Mesodermal cell (in vitro differentiated cells): Measurements from ENCODE around the gene CYTH4.

Experiments
- H3K27ac ChIP-seq: 2 replicates; pipeline ENCODE4 v1.7.0; 2013; ENCODE audit warnings: mild to moderate bottlenecking, low read depth, low read length, moderate library complexity; ENCODE audit not compliant: severe bottlenecking
- H3K36me3 ChIP-seq: 2 replicates; pipeline ENCODE4 v1.7.1; 2013; ENCODE audit warnings: mild to moderate bottlenecking, low read length, moderate library complexity; ENCODE audit not compliant: control insufficient read depth, insufficient read depth
- H3K4me1 ChIP-seq: one replicate; pipeline ENCODE4 v1.7.1; 2013; ENCODE audit warnings: mild to moderate bottlenecking, low read length; ENCODE audit not compliant: insufficient read depth, control insufficient read depth, poor library complexity, severe bottlenecking
- H3K4me3 ChIP-seq: 2 replicates; pipeline ENCODE4 v1.7.0; 2013; ENCODE audit warnings: low read length, control low read depth, mild to moderate bottlenecking; ENCODE audit not compliant: insufficient read depth, poor library complexity, severe bottlenecking; ENCODE audit errors: extremely low read depth
- H3K9me3 ChIP-seq: 2 replicates; pipeline ENCODE4 v1.7.1; 2013; ENCODE audit warnings: mild to moderate bottlenecking, low read length, moderate library complexity; ENCODE audit not compliant: control insufficient read depth
- WGBS, 2 experiments: methylation state at CpG; one replicate each; pipeline ENCODE4 v1.1.5; 2013; ENCODE audit warnings: missing lambda C conversion rate in 2 of 2; ENCODE audit not compliant: insufficient coverage in 2 of 2; 5-methylcytosine and 5-hydroxymethylcytosine counted together

CYTH4 gene

GRCh38 chr22:37293172-37293571 is 10.9 kb downstream of the CYTH4 start:
- WGBS, 2 experiments = 74 to 78% methylated on average over 2 to 3 of the region's 3 CpGs
- Histone ChIP-seq H3K27ac (no peak overlapping the region), H3K9me3 (no peaks in the 10 kb centered on the region), H3K36me3 (no peaks in the 10 kb centered on the region), H3K4me1 (no peaks in the 10 kb centered on the region), H3K4me3 (no peak overlapping the region)

- 83 to 84% methylated on average over 4 to 8 of the region's 9 CpGs for WGBS, 2 experiments
Measured at GRCh38 chr22:37294747-37295146, 12.4 kb downstream of the CYTH4 start.

GRCh38 chr22:37295213-37295886 is 13.0 kb downstream of the CYTH4 start:
- H3K4me3 ChIP-seq = no peak overlapping the region
- H3K4me1 ChIP-seq = no peaks in the 10 kb centered on the region
- H3K36me3 ChIP-seq = no peaks in the 10 kb centered on the region
- WGBS, 2 experiments = 87 to 88% methylated on average over 10 to 11 of the region's 18 CpGs
- no peaks in the 10 kb centered on the region for H3K9me3 ChIP-seq
- H3K27ac ChIP-seq = no peak overlapping the region

More at GRCh38 chr22:37294747-37295146, 12.4 kb downstream of the CYTH4 start:
- no peak overlapping the region for H3K27ac ChIP-seq
- no peak overlapping the region for H3K4me3 ChIP-seq
- no peaks in the 10 kb centered on the region for H3K36me3 ChIP-seq
- H3K9me3 ChIP-seq = no peaks in the 10 kb centered on the region
- no peaks in the 10 kb centered on the region for H3K4me1 ChIP-seq

GRCh38 chr22:37295946-37296345 is 13.6 kb downstream of the CYTH4 start:
- 90 to 92% methylated on average over 10 to 11 of the region's 11 CpGs for WGBS, 2 experiments
- Histone ChIP-seq H3K27ac (no peak overlapping the region), H3K36me3 (no peaks in the 10 kb centered on the region), H3K9me3 (no peaks in the 10 kb centered on the region), H3K4me3 (no peak overlapping the region), H3K4me1 (no peaks in the 10 kb centered on the region)

GRCh38 chr22:37298748-37299495 is 16.6 kb downstream of the CYTH4 start:
- 93 to 97% methylated on average over 8 to 12 of the region's 17 CpGs for WGBS, 2 experiments
- H3K4me3 ChIP-seq = no peak overlapping the region
- no peak overlapping the region for H3K27ac ChIP-seq
- no peaks in the 10 kb centered on the region for H3K36me3 ChIP-seq
- peaks cover 10% of the 10 kb centered on the region for H3K4me1 ChIP-seq
- H3K9me3 ChIP-seq = no peaks in the 10 kb centered on the region

- H3K9me3 ChIP-seq = no peaks in the 10 kb centered on the region
- H3K36me3 ChIP-seq = no peaks in the 10 kb centered on the region
- H3K4me1 ChIP-seq = peaks cover 20% of the 10 kb centered on the region
- WGBS, 2 experiments = 91 to 95% methylated on average over 2 to 4 of the region's 4 CpGs
- no peak overlapping the region for H3K27ac ChIP-seq
- no peak overlapping the region for H3K4me3 ChIP-seq
Measured at GRCh38 chr22:37299969-37300509, 17.7 kb downstream of the CYTH4 start.

- no peaks in the 10 kb centered on the region for H3K9me3 ChIP-seq
- H3K27ac ChIP-seq = no peak overlapping the region
- 86% methylated on average over 18 to 19 of the region's 19 CpGs for WGBS, 2 experiments
- no peak overlapping the region for H3K4me3 ChIP-seq
- no peaks in the 10 kb centered on the region for H3K36me3 ChIP-seq
- peaks cover 25% of the 10 kb centered on the region for H3K4me1 ChIP-seq
Measured at GRCh38 chr22:37300551-37301017, 18.3 kb downstream of the CYTH4 start.

GRCh38 chr22:37301144-37301830 is 19.0 kb downstream of the CYTH4 start:
- no peaks in the 10 kb centered on the region for H3K9me3 ChIP-seq
- no peak overlapping the region for H3K27ac ChIP-seq
- WGBS, 2 experiments = 90 to 96% methylated on average over 3 to 4 of the region's 6 CpGs
- H3K36me3 ChIP-seq = no peaks in the 10 kb centered on the region
- no peak overlapping the region for H3K4me3 ChIP-seq
- peaks cover 27% of the 10 kb centered on the region for H3K4me1 ChIP-seq

GRCh38 chr22:37302674-37303555 is 20.6 kb downstream of the CYTH4 start:
- no peaks in the 10 kb centered on the region for H3K9me3 ChIP-seq
- no peaks in the 10 kb centered on the region for H3K36me3 ChIP-seq
- H3K27ac ChIP-seq = no peak overlapping the region
- H3K4me3 ChIP-seq = no peak overlapping the region
- H3K4me1 ChIP-seq = peaks cover 44% of the 10 kb centered on the region
- WGBS, 2 experiments = 75 to 80% methylated on average over 30 of the region's 31 CpGs

GRCh38 chr22:37303821-37304274 is 21.5 kb downstream of the CYTH4 start:
- 92 to 97% methylated on average over 8 to 9 of the region's 9 CpGs for WGBS, 2 experiments
- H3K4me1 ChIP-seq = peaks cover 46% of the 10 kb centered on the region
- no peak overlapping the region for H3K4me3 ChIP-seq
- no peak overlapping the region for H3K27ac ChIP-seq
- H3K36me3 ChIP-seq = no peaks in the 10 kb centered on the region
- H3K9me3 ChIP-seq = no peaks in the 10 kb centered on the region
